ENCODE results near the gene COL3A1.

The COL3A1 gene

DNA sequence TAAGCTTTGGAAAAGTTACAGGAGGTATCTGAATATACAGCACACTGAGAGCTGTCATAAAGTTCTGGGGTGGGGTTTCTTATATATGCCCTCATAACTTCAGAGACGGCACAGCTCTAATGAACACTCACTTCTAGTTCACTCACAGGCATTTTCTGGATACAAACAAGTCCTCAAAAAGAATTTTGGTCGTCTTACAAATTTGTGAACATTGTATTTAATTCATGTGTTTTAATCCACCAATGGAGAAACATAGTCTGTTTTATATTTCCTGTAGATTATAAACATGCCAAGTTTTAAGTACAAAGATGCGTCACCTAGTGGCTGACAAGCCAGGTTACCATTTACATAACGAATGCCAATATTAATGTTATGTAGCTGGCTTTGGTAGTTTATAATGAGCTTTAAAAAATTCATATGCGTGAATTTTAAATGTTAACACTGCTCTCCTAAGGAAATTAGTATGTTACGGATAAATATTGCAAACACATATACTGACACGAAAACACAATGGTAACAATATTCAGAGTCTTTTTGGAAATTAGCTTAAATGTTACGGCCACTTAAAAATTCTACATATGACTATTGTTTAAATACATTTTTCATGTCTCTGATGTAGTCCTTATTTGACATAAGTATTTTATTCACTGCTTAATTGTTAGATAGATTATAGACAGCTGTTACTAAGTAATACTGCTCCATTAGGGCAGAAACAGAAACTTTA, 2.5 kb downstream of the COL3A1 start:
- FAIRE-seq = peak; percentile 28

DNA sequence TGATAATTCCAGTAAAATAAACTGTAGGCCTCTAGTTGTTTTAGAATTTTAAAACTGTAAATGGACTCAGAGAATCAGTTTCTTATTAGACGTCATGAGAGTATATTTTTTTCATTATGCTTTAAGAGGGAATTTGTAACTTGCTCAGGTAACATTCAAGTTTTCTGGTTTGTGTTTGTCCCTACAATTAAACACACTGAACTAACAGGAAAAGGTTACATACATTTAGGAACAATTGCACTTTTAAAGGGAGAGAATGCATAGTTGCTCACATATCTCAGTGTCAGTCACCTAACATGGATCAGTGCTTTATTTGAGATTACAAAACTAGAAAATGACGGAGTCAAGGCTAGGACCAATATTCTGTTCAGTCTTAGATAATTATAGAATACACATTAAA, 3.1 kb downstream of the COL3A1 start:
- FAIRE-seq = no peak

DNA sequence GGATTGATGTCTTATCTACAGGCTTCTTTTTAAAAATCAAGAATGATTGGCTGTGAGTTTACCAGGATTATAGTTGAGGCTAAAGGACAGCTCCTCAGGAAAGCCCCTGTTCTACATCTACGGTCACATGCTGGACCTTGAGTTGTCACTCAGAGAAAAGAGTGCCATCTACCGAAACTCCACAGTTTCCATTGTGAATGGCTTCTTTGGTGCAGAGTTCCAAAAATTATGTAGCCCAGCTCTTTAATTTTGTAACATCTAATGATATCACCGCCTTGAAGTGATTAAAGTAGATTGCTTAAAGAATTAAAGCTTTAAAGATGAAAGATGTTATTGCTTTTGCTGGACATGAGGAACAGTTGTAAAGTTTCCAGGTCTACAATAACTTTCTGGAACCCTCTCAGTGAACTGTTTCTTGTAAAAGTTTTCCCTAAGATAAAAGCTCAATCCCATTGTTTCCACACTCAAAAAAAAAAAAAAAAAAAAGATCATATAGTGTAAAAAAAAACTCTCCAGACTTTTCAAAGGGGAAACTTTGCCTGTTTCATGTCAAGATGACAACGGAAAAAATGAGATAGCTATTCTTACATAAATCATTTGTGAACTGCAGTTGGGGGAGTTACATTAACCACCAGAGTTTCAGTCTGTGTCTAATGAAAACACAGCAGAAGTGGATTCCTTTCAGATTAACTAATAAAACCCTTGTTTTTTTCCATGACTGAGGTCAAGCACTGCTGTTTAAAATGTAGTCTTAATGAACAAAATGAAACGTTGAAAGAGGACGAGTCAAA, 4.3 kb downstream of the COL3A1 start:
- no peak for FAIRE-seq

DNA sequence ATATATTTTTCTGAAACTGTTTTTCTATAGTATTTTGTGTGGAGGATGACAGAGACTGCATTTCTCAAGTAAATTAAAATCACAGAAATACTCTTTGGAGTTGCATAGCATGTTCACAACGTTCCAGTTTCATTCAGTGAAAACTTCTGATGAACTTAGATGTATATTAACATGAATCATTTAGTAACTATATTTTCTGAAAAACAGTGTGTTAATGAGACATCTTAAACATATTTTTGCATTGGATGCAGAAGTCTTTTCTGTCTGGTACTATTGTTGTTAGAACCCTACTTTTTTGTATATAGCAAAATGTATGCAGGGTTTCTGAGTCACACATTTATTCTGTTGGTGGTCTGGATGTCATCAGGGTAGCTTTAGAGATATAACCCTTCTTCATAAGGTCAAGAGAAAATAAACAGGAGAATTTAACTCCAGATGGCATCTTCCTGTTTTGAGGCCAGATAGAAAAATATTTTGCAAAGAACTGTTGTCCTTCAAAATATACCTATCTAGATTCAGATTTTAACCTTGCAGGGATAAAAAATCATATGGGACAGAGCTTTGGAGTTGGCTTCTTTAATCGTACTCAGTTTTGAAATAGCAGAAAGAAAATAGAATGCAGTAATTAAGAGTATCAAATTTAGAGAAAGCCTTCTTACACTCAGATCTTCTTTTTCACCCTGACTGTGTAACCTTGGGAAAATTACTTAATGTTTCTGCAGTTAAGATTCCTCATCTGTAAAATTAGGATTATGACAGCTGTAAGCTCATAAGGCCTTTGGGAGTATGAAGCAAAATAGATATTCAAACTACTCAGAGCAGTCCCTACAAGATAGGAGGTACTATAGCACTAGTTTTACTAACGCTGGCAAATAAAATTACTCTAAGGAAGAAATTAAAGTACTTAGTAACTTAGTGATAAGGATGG, 5.3 kb downstream of the COL3A1 start:
- no peak for FAIRE-seq

DNA sequence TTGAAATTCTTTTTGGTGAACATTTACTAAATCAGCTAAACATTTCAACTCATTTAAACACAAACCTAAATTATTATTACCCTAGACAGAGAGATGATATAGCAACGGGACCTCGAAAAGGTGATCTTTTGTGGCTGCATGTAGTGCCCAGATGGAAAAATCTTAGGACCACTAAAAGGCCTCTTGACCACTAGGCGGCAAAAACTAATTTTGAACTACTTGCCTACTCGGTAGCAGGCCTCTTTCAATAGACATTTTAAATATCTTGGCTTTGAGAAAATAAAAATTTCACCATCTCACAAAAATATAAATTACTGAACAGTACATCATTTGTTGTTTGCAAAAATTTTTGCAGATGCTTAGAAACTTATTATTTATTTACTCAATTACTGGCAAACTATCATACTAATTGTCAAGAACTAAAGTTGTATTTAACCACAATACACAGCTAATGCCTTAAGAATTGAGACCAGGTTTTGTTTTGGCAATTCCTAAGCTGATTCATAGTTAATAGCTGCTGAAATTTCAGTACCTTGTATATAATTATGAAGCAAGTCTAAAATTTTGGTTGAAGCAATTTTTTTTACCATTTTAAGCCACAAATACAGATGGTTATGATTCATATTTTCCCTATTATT, 9.4 kb downstream of the COL3A1 start:
- FAIRE-seq = no peak

DNA sequence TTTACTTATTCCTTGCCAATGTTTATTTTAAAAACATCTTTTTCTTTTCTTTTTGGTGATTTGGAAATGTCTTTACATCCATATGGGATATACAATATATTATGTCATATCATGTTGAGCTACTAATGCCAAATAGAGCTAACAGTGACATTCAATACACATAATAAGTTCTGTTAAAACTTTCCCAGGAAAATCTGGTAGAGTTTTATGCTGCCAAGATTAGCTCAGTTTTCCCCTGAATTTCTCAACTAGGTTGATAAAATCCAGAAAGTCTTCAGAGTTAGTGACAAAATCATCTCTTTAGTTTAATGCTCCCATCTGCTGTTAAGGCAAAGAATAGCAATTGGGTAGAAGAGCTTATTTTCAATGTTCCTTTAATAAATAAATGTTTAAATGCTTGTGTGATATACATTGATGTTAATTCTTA, 9.9 kb downstream of the COL3A1 start:
- FAIRE-seq = peak; percentile 51

DNA sequence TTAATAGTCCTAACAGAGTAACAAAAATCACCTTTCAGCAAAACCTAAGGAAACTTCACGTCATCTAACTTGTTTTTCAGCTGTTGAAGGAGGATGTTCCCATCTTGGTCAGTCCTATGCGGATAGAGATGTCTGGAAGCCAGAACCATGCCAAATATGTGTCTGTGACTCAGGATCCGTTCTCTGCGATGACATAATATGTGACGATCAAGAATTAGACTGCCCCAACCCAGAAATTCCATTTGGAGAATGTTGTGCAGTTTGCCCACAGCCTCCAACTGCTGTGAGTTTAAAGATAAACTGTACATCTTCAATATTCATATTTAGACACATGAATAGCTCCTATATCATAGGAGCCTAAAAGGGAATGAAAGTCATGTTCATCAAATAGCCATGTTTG, 10.5 kb downstream of the COL3A1 start:
- FAIRE-seq = no peak

DNA sequence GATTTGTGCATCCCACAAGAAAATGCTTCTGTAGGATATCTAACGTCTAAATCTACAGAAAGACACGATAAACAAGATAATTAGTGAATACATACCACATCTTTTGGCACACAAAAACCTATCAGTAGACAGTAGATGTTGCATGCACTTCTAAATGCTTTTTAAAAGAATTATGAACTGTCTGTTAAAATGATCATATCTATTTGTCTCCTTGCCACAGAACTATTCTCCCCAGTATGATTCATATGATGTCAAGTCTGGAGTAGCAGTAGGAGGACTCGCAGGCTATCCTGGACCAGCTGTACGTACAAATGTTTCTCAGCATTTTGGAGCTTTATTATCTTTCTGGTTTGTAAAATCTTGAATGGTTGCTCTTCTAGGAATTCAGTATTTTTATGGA, 12.7 kb downstream of the COL3A1 start:
- FAIRE-seq = no peak

DNA sequence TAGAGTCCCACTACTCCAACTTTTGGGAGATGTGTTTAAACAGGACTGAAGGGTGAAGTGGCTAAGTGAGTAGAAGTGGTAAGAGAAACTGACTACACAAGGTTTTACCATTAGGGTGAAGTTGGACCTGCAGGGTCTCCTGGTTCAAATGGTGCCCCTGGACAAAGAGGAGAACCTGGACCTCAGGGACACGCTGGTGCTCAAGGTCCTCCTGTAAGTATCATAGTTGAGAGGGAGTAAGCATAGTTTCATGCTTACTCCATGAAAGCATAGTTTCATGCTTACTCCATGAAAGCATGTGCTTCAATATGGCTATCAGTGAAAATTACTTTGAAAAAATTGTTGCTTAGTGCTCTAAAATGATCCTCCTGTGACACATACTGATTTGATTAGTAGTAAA, 19.1 kb downstream of the COL3A1 start:
- FAIRE-seq = no peak

DNA sequence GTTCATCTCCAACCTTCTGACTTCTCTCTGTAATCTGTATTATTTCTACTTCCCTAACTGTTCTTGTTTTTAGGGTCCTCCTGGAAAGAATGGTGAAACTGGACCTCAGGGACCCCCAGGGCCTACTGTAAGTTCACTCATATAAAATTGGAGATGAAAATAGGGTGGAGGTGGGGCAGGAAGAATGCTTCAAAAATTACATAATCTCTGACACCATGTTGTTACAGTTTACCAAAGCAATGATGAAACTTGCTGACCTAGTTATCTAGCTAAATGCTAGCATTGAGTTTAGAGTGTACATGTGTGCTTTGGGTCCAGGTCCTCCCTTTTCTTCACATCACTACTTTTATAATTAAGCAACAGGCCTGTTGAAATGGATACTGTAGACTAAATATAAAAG, 23.1 kb downstream of the COL3A1 start:
- no peak for FAIRE-seq

DNA sequence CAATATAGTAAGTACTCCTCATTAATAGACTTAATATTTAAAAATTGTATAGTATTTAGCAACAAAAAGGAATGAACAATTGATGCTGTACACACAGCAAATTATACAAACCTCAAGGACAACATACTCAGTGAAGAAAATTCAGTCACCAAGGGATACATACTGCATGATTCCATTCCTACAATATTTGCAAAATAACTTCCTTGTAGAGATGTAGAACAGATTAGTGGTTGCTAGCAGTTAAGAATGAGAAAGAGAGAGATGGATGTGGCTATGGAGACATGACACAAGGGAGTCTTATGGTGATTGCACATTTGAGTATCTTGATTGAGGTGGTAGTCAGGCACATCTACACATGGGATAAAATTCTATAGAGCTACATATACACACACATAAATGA, 26.0 kb downstream of the COL3A1 start:
- FAIRE-seq = no peak

DNA sequence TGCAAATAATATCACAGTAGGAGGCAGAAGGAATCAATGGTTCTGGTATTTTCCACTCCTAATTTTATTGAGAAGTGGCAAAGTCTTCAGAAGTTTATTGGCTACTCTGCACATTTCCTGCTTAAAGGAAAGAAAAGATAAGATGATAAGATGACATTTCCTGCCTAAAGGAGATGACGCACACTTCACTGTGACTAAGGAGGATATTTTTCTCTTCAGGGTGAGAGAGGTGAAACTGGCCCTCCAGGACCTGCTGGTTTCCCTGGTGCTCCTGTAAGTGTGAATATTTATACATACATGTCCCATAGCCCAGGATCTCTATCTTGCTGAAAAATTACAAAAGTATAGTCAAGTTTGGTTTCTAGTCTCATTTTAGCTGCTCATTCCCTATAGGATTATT, 27.9 kb downstream of the COL3A1 start:
- no peak for FAIRE-seq

DNA sequence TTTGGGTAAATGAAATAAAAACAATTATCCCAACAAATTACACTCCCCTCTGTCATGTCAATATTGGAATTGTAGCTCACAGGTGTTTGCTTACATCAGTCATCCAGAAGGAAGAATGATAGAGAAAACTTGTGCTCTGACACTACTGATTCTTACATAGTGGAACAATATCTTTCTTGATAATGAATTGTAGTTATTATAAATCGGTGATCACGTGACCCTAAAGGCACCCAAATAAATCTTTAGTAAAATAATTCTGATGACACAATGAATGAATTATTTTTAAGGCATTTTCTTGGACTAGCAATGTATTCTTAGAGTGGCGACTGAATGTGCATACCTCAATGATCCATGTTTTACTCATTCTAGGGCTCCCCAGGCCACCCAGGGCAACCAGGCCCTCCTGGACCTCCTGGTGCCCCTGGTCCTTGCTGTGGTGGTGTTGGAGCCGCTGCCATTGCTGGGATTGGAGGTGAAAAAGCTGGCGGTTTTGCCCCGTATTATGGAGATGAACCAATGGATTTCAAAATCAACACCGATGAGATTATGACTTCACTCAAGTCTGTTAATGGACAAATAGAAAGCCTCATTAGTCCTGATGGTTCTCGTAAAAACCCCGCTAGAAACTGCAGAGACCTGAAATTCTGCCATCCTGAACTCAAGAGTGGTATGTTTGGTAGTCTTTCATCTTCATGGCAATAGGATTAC, 34.5 kb downstream of the COL3A1 start:
- FAIRE-seq = no peak

DNA sequence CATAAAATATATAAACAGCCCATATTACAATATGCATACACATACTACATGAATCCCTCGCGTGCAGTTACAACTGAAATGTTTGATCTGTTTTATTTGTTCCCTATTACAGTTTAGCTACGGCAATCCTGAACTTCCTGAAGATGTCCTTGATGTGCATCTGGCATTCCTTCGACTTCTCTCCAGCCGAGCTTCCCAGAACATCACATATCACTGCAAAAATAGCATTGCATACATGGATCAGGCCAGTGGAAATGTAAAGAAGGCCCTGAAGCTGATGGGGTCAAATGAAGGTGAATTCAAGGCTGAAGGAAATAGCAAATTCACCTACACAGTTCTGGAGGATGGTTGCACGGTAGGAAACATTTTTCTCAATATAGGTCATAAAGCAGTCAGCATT, 36.4 kb downstream of the COL3A1 start:
- FAIRE-seq = no peak

DNA sequence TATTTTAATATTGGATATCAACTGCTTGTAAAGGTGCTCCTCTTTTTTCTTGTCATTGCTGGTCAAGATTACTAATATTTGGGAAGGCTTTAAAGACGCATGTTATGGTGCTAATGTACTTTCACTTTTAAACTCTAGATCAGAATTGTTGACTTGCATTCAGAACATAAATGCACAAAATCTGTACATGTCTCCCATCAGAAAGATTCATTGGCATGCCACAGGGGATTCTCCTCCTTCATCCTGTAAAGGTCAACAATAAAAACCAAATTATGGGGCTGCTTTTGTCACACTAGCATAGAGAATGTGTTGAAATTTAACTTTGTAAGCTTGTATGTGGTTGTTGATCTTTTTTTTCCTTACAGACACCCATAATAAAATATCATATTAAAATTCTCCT, 38.2 kb downstream of the COL3A1 start:
- FAIRE-seq = no peak

DNA sequence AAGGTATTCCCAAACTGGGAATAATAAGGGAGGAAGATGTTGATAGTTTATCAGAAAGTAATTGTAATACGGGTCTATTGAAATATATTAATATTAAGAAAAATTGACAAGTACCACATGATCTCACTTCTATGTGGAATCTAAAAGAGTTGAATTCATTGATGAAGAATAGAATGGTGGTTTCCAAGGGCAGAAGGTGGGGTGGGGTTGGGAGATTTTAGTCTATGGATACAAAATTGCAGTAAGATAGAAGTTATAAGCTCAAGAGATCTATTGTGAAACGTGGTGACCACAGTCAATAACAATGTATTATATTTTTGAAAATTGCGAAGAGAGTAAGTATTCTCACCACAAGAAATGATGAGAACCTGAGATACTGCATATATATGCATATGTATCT, 38.9 kb downstream of the COL3A1 start:
- FAIRE-seq = no peak

DNA sequence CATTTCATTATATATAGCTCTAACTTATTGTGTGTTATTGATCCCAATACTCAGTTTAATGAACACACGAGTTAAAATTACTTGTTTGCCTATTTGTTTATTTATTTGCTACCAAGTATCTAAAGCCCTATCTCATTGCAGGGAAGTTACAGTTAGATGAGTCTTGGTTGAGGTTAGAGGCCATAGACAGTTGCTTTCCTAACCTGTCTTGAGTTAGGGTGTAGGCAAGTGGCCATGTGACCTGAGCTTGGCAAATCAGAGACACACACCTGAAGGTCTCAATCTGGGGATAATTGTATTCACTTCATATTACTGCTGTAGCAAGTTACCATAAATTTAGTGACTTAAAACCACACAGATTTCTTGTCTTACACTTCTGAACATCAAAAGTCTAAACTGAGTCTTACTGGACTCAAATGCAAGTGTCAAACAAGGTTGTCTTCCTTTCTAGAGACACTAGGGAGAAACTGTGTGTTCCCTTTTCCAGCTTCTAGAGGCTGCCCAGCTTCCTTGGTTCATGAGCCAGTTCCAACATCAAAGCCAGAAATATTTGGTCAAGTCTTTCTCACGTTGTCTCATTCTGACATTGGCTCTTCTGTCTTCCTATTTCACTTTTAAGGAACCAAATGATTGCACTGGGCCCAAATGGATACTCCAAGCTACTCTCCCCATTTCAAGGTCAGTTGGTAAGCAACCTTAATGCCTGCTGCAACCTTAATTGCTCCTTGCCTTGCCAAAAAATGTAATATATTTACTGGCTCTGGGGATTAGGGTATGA, 39.7 kb downstream of the COL3A1 start:
- FAIRE-seq = no peak

DNA sequence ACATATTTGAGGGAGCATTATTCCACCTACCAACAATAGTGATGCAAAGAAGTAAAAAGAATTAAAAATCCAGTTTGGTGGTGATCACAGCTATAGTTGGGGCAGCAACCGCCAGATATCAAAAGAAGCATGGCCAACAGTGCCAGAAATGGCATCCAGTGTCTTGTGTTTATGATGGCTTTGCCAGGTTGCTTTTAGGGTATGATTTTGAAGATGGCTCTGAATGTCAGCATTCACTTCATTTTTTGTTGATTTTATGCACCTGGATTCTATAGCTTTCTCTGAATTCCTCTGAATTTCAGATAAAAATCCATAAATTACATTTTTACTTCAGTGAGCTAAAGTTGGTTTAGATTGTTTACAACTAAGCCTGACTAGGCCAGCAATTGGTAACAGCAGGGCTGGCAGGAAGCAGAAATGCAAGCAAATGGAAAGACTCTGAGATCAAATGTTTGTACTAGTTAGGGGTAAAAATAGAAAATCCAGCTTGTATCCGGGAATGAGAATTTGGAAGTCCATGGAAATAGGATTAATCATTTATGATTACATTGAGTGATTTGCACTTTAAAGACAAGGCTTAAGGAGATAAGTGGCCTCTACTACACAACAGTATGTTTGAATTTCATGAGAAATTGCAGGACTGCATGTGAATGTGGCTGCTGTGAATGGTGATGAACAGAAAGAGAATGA, 40.4 kb downstream of the COL3A1 start:
- no peak for FAIRE-seq

DNA sequence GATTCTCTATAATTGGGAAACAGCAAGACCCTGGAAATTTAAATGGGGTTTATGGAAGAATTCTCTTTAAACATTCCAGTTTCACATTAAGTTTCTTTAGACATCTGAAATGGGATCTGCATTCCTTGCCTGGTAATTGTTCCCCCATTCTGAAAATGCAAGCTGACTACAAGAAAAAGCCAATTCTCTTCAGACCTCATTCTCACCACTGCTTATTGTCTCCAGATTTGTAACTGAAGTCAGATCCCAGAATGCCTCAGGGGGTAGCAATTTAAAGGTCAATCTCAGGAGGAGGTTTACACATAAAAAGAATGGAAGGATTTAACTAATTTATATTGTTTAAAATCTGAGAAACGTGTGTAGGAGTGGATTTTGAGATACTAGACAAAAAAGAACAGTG, 41.2 kb downstream of the COL3A1 start:
- no peak for FAIRE-seq

DNA sequence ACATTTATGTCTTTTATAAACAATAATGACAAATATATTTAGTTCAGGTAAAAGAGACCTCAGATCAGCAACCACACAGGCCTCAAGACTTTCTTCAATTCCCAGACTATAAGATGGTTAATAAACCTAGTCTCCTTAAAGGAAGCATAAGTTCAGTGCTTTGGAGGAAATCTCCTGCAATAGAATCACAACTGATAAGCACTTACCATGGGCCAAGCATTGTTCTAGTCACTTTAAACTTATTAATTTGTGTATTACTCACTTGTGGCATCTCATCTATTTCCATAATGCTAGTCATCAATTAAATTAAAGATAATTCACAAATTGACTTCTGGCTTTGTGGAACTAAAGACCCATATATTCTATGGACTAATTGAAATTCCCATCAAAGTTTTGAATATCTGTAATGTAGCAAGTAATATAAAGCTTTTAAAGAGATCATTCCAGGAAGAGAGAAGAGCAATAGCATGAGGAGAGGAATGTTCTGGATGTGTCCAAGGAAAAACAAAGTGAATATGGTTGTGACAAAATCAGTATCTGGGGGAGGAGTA, 42.2 kb downstream of the COL3A1 start:
- FAIRE-seq = no peak
